HG03175 (cell line): ENCODE measurements around the gene MRPS35.

Source experiments
- ATAC-seq: cut with Tn5 transposase; IDR thresholded peaks from one replicate; pipeline ENCODE4 v1.9.1; 2021; ENCODE audit warnings: mild to moderate bottlenecking, moderate library complexity; ENCODE audit not compliant: unreplicated experiment

Gene MRPS35

GRCh38 chr12:27710592-27711316, at the start of gene MRPS35:
MRPS35 (plus strand) TSS chr12:27710832; CDS start chr12:27710844, 12 bp downstream.
- peak; percentile 97 for ATAC-seq

GRCh38 chr12:27665704-27666103, 44.9 kb upstream of the MRPS35 start:
- ATAC-seq = no peak

- no peak for ATAC-seq
Measured at GRCh38 chr12:27666510-27666909, 44.1 kb upstream of the MRPS35 start.

- no peak for ATAC-seq
Measured at GRCh38 chr12:27667540-27667939, 43.1 kb upstream of the MRPS35 start.

- no peak for ATAC-seq
Measured at GRCh38 chr12:27672051-27672450, 38.6 kb upstream of the MRPS35 start.

GRCh38 chr12:27672643-27673042, 38.0 kb upstream of the MRPS35 start:
- no peak for ATAC-seq

GRCh38 chr12:27673101-27673718, 37.4 kb upstream of the MRPS35 start:
- no peak for ATAC-seq

- no peak for ATAC-seq
Measured at GRCh38 chr12:27674989-27675388, 35.6 kb upstream of the MRPS35 start.

- ATAC-seq = no peak
Measured at GRCh38 chr12:27680619-27681018, 30.0 kb upstream of the MRPS35 start.

- no peak for ATAC-seq
Measured at GRCh38 chr12:27682534-27682933, 28.1 kb upstream of the MRPS35 start.

GRCh38 chr12:27685274-27685673, 25.4 kb upstream of the MRPS35 start:
- no peak for ATAC-seq

- ATAC-seq = no peak
Measured at GRCh38 chr12:27686147-27686546, 24.5 kb upstream of the MRPS35 start.

- ATAC-seq = no peak
Measured at GRCh38 chr12:27688671-27689070, 22.0 kb upstream of the MRPS35 start.

- ATAC-seq = no peak
Measured at GRCh38 chr12:27689558-27690180, 21.0 kb upstream of the MRPS35 start.

GRCh38 chr12:27693403-27693802, 17.2 kb upstream of the MRPS35 start:
- no peak for ATAC-seq

- ATAC-seq = no peak
Measured at GRCh38 chr12:27695556-27696292, 14.9 kb upstream of the MRPS35 start.

- no peak for ATAC-seq
Measured at GRCh38 chr12:27696293-27696652, 14.4 kb upstream of the MRPS35 start, which contains the start of gene REP15. REP15 (plus strand) TSS chr12:27696447; CDS start chr12:27696563, 116 bp downstream.

- no peak for ATAC-seq
Measured at GRCh38 chr12:27696864-27697564, 13.6 kb upstream of the MRPS35 start.

- peak; percentile 83 for ATAC-seq
Measured at GRCh38 chr12:27703720-27704452, 6.7 kb upstream of the MRPS35 start.

GRCh38 chr12:27705263-27705662, 5.4 kb upstream of the MRPS35 start:
- ATAC-seq = no peak
